HG03439 (cell line): ENCODE data around the gene PVALEF.

ENCODE experiments used
- ATAC-seq: cut with Tn5 transposase; IDR thresholded peaks from one replicate; pipeline ENCODE4 v1.9.1; 2021; ENCODE audit warnings: mild to moderate bottlenecking, moderate library complexity; ENCODE audit not compliant: unreplicated experiment

The PVALEF gene

DNA sequence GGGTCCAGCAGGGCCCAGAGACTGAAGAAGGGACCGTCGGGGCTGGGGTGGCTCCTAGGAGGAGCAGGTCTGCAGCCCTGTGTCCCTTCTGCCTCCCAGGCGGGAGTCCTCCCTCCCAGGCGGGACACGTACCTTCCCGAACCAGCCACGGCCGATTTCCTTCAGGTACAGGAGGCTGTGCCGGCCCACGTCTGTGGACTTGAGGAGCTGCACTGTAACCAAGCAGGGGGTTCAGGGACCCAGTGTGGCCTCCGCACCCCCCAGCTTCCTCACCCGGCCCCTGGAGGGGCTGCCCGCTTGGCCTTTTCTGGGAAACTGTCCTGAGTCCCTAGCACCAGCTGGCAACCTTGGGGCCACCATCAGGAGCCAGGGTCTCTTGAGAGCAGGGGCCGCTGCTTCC is 37.0 kb upstream of the PVALEF start:
- ATAC-seq = no peak

DNA sequence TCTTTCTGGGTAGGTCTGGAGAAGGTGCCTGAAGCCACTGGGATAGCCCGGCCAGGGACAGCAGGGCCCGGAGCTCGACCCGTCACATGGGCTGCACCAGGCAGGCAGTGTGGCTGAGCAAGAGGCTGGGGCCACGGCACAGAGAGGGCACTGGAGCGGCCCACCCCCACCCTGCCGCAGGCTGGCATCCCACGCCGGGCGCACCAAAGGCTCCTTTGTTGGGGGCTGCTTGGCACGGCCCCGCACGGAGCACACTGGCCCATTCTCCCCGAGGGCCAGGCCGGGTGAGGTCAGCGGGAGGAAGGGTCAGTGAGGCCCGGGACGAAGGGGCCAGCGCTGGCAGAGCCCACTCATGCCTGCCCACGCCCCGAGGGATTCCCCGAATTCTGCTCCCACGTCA is 36.5 kb upstream of the PVALEF start:
- ATAC-seq = no peak

DNA sequence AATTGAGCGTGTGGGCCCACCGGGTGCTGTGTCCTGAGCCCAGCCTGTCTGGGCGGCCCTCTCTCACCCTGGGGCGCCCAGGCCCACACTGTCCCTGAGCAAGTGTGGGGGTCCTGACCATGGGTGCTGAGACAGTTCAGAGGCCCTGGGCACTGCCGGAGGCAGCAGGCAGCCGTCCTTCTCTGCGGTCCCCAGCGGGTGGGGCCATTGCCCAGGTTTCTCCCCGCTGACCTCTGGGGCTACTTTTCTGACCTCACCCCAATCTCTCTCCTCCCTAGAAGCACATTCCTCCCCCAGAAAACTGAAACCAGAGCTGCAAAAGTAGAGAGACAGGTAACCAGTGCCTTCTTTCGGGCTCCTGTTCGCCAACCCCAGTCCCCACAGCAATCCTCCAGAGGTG is 36.0 kb upstream of the PVALEF start:
- no peak for ATAC-seq

DNA sequence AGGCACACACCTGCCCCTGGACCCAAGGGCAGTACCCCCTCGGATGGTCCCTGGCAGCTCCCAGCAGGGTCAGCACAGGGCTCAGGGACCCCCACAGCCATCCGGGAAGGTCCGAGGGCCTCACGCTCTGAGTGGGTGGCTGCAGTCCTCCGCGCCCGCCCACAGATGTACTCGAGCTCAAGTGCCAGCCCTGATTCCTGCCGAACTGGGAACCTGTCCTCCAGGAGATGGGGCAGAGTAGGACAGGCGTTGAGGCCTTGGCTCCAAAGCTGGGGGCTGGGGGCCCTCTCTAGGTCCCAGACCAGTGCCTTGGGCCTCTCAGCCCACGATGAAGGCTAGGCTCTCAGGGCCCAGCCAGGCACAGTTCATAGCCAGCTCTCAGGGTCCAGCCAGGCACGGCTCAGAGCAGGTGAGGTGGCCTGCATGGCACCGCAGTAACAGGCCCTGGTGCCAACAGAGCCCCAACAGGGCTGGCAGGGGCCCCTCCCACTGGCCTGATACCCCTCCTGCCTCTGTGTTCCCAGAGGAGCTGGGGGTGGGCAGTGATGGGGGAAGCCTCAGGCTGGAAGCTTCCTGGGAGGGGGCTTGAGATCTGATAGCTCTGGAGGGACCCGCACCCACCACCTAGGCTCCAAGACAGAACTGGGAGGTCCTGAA is 35.5 kb upstream of the PVALEF start:
- no peak for ATAC-seq

DNA sequence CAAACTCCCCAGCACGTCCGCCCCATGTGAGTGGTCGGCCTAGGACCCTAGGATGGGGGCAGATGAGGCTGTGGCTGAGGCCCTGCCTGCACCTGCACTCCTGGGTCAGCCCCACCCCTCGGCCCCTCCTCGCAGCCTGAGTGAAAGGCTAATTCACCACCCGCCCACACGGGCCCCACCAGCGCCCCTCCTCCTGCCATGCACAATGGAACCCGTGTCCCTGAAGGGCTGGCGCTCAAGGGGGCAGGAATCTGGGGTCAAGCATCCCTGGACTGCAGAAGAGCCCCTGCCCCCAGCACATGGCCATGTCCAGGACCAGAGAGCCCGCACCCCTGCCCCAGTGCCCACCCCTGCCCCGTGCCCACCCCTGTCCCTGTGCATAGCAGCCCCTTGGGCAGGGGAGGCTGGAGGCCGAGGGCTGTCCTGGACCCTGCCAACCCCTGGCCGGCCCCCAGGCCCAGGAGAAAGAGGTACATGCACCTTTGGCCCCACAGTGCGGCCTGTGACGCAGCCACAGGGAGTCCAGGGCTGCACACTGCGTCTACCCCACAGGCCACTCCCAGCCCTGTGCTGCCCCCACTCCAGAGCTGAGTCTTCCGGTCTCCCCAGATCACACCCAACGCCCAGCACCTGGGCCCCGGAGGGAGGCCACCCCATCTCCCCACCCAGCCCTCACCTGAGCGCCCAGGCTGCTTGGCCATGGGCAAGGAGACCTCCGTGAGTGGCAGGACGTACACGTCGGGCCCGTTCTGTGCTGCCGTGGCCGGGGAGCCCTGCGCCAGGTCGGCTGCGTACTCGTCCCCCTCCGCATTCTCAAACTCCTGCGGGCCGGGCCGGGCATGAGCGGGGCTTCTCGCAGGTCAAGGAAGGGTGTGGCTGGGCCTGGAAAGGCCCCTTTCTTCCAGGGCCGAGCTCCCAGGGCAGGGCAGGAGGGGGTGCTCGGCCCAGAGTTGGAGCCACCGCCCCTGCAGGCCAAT is 34.6 kb upstream of the PVALEF start:
- no peak for ATAC-seq

DNA sequence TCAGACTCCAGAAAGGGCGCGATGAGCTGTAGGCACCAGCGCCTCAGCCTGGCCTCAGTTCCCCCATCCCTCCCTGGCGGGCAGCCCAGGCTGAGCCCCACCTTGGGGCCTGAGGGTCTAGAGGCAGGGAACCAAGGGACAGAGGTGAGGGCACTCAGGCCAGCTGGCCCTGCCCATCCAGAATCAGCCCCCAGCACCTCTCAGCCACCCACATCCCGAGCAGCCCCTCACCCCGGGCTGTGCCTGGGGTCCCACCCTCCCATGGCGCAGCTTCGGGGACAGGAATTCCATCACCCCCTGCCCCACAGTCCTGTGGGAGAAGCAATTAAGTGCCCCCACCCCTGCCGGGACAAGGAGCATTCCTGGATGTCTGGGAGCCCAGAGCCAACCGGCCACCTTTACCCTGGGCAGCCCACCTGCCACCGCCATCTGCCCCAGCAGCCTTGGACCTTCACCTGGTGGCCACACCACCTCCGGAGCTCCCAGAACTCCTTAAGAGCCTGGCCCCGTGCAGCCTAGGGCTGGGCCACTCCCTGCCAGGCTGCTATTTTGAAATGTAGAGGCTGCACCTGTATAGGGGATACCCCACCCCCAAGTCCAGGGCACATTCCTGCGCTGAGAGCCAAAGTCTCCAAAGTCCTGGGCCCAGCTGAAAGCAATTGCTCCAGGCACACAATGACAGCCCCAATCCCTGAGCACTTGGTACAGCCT is 33.7 kb upstream of the PVALEF start:
- no peak for ATAC-seq

DNA sequence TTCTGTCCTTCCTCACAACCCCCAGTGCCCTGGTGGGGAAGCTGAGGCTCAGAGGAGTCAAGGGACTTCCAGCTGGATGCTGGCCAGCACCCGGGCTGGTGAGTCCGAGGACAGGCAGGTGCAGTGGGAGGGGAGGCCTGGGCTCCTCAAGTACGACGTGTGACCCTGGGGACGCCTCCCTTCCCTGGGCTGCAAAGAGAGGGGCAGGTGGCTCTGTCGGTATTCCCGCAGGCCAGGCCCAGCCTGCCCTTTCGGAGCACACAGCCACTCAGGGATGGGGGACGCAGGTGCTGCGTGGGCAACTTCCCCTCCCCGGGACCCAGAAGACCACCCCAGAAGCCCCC is 33.1 kb upstream of the PVALEF start:
- ATAC-seq = no peak

DNA sequence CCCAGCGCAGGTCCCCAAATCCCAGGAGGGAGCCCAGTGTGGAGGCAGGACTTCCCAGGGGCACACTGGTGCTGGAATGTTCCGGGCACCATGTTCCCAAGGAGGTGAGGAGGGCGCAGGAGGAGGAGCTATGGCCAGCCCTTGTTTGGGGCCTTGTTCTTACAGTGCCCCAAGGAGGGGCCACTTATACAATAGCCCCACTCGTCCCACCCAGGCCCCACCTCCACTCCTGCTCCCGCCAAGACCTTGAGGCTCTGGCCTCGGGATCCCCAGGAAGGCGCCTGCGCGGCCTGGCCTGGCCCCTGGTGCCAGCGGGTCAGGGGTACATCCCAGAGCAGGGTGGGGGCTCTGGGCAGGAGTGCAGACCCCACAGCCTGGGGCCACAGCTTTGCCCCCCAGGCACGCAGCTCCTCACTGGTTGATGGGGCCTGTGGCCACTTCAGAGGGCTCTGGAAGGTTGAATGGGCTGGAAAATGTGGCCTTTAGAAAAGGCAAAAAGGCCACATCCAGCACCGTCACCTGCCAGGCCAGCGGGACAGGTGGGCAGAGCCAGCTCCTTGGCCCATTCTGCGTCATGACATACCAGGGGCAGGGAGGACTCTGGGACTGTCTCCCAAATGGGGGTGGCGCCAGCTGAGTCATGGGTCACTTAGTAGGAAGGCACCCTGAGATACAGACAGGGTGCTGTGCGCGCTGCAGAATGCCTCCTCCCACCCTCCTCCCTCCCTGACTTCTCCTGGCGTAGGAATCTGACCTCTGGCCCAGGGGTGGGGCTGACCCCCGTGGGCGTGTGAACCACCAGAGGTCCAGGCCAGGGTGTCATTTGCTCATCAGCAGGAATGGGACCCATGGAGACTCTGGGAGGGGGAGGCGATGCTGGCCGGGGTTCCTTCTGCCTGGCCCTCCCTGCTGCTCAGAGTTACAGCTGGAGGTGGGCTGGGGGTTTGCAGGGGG is 32.3 kb upstream of the PVALEF start:
- no peak for ATAC-seq

DNA sequence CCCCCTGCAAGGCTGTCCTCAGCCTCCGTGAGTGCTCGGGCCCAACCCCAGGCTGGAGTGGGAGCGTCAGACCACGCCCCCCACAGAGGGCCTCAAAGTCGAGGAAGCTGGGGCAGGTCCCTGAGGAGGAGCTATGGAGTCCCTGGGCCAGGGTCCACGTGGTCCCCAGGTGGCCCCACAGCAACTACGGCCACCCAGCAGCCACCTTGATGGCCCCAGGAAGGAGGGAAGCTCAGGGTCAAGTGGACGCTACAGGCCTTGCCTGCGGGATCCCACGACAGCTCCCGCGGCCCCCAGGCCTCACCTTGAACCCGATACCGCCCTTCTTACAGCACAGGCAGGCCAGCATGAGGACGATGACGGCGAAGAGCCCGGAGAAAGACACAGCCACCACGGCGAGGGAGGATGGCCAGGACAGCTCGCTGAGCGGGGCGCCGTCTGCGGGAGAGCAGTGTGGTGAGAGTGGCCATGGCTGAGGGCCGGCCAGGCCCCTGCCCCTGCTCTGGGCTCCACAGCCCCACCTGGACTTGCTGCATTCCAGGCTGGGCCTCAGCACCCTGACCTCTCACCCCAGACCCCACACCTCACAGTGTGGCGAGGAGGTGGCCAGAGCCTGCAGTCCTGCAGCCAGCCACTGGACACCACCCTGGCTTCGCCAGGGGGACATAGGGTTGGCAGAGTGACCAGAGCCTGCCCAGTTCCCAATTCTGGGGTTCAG is 31.1 kb upstream of the PVALEF start:
- no peak for ATAC-seq

DNA sequence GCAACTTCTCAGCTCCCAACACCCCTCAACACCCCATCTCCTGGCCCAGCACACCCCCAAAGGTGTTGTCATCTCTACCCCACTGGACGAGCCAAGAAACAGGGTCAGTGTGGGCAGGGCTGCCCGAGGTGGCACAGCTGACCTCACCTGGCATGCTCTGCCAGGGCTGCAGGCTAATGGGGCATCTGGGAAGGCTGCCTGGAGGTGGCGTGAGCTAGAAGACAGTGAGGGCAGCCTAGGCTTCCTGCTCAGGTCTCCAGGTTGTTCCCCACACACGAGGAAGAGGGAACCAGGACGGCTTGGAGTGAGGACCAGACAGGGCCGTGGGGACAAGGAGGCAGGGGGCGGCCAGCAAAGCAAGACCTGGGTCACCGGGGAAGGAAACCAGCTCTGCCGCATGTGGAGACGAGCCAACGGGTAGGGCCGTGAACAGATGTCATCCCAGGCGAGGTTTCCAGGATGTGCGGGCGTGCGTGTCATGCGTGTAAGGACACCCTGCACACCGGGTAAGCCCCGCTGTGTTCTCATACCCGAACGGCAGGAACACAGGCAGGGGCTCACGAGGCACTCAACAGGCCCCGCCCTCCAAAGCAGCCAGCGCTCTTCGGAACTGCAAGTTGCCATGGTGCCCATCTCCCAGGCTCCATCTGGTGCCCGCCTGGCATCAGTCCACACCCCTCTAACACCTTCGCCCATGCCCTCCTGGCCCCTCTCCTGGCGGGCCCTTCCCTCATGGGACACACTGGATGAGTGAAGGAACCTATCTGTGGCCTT is 29.6 kb upstream of the PVALEF start:
- no peak for ATAC-seq

DNA sequence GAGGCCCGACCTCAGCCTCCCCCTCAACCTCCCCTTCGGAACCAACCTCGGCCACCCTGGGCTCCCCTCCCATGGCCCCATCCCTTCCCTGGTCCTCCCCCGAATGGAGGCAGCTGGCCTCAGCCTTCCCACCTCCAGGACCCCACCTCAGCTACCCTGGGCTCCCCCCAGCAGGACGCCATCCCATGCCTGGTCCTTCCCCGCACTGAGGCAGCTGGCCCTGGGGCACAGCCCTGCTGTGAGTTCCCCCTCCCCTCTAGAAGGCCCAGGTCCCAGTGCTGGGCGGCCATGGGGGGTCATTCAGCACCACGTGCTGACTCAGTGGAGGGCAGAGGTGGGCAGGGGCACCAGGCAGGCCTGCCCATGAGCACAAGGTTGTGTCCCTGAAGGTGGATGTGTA is 28.9 kb upstream of the PVALEF start:
- no peak for ATAC-seq

DNA sequence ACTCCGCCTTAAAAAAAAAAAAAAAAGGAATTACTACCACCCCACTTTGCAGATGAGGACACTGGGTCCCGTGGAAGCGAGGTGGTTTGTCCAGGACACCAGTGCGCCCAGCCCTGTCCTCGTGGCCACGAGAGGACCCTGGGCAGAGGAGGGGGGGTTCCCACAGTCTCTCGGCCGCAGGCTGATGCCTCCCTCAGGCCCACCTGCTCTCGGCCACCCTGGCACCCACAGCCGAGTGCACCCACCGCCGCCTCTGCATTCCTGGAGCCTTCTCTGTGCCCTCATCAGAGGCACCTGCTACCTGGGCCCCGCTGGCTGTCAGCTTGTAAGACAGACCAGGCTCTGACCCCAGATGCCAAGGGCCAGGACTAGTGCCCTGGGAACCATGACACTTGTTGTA is 28.1 kb upstream of the PVALEF start:
- no peak for ATAC-seq

DNA sequence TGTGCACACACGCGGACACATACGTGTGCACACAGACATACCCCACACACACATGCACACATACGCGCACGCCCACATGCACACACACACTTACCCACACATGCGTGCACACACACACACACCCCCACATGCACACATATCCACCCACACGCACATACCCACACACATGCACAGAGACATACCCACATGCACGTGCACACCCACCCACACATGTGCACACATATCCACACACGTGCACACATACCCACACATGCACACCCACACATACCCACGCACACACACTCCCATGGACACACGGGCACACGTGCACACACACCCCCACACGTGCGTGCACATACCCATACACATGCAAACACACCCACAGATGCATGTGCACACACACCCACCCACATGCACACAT is 27.2 kb upstream of the PVALEF start:
- ATAC-seq = no peak

DNA sequence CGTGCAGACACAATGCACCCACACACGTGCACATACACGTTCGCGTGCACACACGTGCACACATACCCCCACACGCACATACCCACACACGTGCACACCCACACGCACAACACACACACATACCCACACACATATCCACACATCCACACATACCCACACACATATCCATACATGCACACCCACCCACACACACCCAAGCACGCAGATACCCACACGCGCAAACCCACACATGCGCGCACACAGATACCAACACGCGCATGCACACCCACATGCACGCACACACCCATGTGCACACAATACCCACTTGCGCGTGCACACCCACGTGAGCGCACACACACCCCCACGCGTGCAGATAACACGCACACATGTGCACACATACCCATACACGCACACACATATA is 26.8 kb upstream of the PVALEF start:
- ATAC-seq = no peak

DNA sequence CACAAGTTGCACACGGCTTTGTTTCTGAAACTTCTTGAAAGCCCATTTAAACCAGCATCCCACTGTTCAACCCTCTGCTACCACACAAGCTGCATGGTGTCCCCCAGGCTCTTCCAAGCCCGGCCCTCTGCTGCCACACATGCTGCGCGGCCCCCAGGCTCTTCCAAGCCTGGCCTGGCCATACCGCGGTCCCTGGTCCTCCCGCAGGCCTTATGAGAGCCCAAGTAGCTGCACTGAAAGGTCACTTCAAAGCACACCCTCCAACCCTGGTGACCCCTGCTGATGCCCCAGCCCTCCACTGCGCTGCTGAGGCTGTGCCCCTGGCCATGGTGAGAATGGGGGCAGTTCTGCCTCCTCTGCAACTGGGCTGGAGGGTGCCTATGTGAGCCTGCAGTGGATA is 25.9 kb upstream of the PVALEF start:
- ATAC-seq = no peak

DNA sequence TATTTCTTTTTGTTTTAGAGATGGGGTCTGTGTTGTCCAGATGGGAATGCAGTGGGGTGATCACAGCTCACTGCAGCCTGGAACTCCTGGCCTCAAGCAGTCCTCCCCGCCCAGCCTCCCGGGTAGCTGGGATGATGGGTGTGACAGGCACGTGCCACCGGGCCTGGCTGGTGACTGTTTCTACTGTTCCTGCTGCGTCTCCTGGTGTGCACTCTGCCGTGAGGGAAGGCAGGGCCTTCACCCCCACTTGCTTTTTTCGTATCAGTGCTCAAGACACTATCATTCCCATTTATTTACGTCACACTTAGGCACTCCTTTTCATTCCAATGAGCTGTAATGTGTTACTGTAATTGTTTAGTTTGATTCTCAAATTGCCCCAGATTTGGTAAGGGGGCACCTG is 25.3 kb upstream of the PVALEF start:
- no peak for ATAC-seq

DNA sequence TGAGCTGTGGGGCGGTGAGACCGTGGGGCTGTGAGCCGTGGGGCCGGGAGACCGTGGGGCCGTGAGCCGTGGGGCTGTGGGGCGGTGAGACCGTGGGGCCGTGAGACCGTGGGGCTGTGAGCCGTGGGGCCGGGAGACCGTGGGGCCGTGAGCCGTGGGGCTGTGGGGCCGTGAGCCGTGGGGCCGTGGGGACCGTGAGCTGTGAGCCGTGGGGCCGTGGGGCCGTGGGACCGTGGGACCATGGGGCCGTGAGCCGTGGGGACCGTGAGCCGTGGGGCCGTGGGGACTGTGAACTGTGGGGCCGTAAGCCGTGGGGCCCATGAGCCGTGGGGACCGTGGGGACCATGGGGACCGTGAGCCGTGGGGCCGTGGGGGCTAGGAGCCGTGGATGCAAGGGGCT is 24.6 kb upstream of the PVALEF start:
- no peak for ATAC-seq

DNA sequence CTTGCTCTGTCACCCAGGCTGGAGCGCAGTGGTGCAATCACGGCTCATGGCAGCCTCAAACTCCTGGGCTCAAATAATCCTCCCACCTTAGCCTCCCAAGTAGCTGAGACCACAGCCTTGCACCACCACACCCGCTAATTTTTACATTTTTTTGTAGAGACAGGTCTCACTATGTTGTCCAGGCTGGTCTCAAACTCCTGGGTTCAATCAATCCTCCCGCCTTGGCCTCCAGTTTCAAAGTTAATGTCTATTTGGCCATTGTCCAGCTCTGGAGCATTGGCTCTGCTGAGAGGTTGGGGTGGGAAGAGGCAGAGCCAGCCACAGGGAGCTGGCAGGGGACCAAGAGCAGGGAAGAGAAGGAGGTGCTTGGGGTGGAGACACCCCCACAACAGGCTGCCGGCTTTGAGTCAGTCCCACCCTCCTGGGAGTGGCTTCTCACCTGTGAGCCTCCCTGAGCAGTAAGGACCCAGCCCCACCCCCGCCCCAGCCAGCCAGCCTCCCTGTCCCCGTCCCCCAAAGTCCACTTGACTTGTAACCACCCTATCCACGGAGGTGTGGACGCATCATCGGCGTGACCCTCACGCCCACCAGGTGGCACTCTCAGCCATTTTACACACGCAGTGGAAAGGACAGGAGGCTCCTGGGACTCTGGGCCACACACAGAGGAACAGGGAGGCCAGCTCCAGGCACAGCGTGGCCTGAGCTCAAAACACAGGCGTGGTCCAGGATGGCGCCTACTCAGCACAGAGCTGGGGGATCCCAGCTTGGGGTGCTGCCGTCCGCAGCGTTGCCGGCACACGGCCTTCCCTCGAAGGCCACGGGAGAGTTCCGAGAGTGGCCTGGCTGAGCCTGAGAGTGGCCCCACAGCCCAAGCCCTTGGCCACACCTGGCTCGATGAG is 22.8 kb upstream of the PVALEF start:
- ATAC-seq = no peak

DNA sequence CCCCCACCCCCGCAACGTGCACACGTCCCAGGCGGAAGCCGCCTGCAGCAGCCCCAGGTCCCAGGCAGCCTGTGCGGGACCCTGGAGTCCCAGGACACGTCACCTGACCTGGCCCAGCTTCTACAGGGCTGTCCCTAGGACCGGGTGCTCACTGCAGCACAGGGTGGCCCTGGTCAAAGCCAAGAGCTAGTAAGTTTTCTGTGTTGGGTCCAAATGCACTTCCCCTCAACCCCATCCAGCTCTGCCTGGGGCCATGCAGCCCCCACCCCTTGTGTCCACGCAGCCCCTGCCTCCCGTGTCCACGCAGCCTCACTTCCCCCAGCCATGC is 22.1 kb upstream of the PVALEF start:
- no peak for ATAC-seq
